SHP77 treated with DMSO at 0.1 percent for 48 hours (cell line): ENCODE measurements around the gene OTUD5.
"Not testable (repeated sequence)": the region's sequence is repeated elsewhere in the genome, so short reads cannot be mapped to it uniquely, and the experiment has no call there.

Experiments used
- DNase-seq: peaks from one replicate; lab custom pipeline; 2025; lab: John Stamatoyannopoulos, UW

OTUD5 gene

DNA sequence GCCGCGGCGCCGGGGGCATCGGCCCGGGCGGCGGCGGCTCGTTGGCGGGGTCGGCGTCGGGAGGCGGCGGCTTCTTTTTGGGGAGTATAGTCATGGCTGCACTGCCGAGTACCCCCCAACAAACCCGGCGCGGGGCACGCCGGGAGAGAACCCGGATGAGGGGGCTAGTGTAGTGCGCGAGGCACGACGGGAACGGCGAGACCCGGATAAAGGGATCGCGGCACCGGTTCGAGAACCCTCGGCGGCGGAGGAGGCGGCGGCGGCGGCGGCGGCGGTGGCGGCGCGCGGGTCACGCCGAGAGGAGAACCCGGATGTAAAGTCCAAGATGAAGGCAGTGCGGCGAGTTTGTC lies at the start of gene OTUD5:
Gene OTUD5, minus strand, starts transcription at position 131 of the 350 bp plus-strand sequence. Its CDS starts 37 bp downstream, at position 94.
- no peak for DNase-seq

- no peak for DNase-seq
These were observed 46.3 kb upstream of the OTUD5 start for GRCh38 chrX:49003696-49004095.

DNA sequence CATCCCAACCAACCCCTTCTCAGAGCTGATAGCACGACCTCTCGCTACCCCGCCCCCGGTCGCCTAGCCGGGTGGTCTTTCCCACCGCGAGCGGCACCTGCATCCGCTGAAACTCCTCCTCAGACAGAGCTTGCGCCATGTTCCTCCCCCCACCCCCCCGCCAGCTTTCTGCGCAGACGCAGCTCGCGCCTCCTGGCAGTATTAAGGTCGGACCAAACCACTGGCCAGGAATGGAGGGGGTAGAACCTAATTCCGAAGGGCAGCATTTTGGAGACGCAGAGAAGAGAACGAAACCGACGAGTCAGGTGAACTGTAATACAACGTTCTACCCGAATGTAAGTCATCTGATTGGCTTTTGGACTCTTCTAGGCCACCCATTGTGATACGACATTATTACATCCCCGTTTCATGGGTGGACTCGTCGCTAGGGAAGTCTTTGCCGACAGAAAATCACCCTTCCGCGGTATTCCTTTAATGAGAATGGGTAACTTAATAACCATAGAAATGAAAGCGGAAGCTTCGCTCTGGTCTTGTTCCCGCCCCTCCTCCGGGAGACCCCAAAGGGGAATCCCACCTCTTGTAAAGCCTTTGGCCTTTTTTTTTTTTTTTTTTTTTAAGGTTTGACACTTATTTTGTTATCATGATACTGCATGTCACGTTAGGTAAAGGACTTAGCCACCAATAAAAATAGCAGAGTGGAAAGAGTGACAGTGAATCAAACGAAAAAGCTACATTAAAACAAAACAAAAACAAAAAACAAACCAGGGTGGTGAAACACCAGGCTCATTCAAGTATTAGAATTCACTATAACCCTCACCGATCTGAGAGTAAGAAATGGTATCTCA lies 44.9 kb upstream of the OTUD5 start, which contains the start of gene GRIPAP1:
Gene GRIPAP1, minus strand, starts transcription at position 174 of the 845 bp plus-strand sequence. Its CDS starts 35 bp downstream, at position 139.
- DNase-seq, result peak; percentile 68

- no peak for DNase-seq
These were observed 44.2 kb upstream of the OTUD5 start for GRCh38 chrX:49001521-49002090.

DNA sequence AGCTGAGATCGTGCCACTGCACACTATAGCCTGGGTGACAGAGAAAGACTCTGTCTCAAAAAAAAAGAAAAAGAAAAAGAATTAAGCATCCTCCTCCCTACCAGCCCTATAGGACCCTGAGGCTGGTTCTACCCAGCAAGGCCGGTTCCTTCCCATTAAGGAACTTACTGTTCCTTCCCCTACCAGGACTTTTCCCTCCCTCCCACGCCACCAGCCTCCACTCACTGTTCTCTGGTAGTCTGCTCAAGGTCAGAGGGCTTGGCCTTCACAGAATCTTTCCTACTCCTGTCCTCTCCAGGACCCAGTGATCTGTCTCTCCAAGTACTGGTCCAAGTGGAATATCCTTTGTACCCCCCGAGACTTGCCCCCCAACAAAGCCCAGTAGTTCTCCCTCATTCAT lies 43.2 kb upstream of the OTUD5 start:
- no peak for DNase-seq

DNA sequence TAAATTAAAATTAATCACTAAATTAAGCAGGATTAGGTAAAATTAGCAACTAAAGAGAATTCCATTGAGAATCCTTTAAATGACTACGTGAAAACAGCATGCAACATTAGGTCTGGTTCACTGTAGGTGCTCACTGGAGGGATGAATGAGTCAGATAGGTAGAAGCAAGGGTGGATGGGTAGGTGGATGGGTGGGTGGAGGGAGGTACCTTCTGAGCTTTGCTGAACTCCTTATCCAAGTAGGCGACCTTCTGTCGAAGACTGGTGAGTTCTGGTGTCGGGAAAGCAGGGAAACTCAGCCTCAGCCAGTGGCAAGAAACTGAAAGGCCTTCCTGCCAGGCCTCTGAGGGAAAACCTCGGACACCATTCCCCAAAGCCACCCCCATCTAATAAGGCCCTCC lies 41.6 kb upstream of the OTUD5 start:
- DNase-seq, result no peak

DNA sequence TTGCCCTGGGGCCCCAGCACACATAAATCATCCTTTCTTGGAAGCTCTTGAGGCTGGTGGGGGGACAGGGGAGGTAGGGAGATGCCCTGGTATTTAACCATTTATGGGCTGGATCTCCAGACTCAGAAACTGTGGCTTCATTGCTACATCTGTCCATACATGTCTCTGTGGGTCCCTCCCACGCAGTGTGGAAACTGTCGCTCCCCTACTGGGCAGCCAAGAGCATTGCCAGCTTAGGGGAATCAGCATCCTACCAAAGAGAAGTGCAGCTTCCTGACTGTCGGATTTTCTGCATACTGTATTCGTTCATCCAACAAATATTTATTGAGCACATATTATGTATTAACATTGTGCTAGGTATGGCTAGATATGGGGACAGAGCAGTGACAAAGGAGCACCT lies 41.0 kb upstream of the OTUD5 start:
- no peak for DNase-seq

DNA sequence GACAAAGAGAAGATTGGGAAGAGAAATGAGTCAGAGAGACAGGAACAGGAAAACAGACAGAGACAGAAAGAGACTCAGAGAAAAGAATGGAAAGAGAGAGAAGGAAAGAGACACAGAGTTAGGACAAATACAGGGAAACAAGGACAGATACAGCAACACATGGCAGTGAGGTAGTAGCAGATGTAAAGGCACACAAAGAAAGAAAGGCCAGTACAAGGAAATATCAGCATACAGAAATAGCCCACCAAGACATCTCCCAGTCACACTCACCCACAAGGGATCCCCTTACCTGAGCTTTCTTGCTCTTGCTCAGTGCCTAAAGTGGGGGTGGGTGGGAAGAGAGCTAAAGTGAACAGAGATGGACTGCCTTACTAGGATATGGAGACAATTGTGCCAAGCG lies 40.5 kb upstream of the OTUD5 start:
- no peak for DNase-seq

DNA sequence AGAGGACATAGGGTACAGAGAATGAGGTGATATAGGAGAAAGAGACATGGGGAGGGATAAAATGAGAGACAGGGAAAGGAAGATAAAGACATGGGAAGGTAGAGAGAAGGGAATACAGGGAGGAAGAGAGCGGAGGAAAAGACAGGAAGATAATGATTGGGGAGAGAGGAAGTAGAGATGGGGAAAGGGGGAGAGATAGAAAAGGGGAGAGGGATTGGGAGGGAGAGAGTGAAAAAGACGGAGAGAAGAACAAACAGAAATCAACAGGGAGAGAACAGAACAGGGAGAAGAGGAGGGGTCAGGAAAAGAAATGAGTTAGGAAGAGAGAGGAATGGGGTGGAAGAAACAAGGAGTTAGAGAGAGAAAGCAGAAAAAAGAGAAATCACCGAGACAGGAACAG lies 40.0 kb upstream of the OTUD5 start:
- DNase-seq, result no peak

- no peak for DNase-seq
These were observed 39.6 kb upstream of the OTUD5 start for GRCh38 chrX:48996969-48997368.

DNA sequence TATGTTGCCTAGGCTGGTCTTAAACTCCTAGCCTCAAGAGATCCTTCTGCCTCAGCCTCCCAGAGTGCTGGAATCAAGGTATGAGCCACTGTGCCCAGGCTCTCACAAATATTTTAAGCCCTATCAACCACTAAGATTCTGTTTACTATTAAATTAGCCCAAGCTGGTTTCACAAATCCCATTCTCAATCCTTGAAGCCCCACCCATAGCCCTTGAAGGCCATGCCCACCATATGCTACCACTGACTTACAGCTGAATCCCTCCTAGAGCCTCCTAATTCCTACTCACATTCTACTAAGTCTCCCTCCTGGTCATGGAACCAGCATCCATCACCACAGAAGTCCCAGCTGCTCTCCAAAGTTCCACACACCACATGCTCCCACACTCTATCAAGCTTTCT lies 34.9 kb upstream of the OTUD5 start:
- no peak for DNase-seq

DNA sequence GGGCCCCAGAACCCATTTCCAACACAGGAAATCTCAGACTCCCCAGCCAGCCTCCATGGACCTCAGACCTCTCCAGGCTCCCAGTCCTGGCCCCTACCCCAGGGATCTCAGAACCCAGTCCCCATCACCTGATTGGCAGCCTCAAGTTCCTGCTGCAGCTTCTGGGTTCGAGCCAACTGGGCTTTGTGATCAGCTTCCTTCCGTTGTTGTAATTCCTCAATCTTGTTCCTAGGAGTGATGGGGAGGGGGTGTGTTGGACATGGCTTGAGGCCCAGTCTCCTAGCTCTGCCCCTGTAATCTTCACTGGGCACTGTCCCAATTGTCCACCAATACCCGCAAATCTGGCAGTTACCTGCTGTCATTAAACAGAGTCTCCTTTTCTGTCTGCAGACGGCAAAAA lies 32.1 kb upstream of the OTUD5 start:
- no peak for DNase-seq

DNA sequence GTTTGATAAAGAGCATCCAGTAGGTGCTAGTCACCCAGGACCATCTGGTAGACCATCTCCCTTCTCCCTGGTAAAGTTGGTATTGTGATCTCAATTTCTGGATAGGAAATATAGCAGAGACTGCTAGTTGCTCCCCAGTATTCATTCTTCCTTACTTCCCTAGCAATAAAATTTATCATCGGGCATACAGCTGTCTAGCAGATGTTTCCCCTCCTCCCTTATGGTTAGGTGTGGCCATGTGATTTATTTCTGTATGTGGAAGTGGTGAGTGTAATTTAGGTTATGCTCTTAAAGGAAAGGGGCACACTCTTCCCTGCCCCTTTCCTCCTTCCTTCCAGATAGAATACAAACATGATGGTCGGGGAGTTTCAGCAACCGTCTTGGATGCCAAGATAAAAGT lies 26.5 kb upstream of the OTUD5 start:
- DNase-seq, result no peak

GRCh38 chrX:48983081-48983480 lies 25.7 kb upstream of the OTUD5 start:
- DNase-seq, result no peak

GRCh38 chrX:48981178-48981577 lies 23.8 kb upstream of the OTUD5 start:
- no peak for DNase-seq

- DNase-seq, result not testable (repeated sequence)
These were observed 22.9 kb upstream of the OTUD5 start for GRCh38 chrX:48980341-48980740.

- no peak for DNase-seq
These were observed 20.8 kb upstream of the OTUD5 start for GRCh38 chrX:48978226-48978625.

DNA sequence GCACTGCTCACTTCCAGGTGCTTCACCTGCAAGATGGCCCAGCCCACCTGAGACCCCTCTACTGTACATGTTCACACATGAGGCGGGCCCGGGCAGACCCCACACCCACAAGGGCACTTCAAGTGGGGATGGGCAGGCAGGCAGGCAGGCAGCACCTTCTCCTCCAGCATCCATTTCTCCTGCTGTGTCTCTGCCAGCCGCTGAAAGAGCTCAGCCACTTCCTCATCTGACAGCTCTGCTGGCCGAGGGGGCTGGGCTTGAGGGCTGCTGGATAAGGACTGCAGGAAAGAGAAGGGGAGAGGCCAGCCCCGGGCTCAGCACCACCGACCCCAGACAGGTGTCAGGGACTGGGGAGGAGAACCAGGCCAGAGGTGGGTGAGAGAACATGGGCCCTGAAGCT lies 18.7 kb upstream of the OTUD5 start:
- DNase-seq, result no peak

DNA sequence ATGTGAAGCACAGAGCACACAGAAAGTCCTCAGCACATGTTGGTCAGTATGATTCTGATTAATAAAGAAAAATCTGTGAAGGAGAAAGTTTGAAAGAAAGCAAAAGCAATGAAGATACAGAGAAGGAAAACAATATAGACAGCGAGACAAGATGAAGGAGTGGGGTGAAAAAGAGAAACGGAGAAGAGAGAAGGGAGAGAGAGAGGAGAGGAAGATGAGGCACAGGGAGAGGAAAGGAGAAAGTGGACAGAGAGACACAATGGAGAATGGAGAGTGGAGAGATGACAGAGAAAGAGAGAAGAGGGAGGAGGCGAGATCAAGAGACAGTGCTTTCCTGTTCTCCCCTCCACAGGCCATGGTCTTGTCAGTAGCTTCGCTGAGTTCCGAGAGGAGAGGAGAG lies 18.1 kb upstream of the OTUD5 start:
- DNase-seq, result no peak

- DNase-seq, result no peak
These were observed 17.6 kb upstream of the OTUD5 start for GRCh38 chrX:48975041-48975440.

- no peak for DNase-seq
These were observed 17.2 kb upstream of the OTUD5 start for GRCh38 chrX:48974574-48974973.

DNA sequence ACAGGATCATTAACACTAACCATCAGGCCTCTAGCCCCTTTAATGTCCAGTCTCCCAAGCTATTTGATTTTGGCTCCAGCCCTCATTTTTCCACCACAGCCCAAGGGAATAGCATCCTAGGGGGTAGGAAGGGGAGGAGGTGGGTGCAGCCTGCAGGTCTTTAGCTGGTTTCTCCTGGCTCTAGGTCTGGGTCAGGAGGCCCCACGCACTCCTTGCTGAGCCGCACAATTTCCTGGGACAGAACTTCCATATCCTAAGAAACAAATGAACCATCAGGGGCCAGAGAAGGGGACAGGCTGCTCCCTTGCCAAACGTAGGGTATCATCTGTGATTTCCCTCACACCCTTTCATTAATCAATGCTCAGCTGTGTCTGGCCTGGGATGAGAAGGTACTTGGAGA lies 16.6 kb upstream of the OTUD5 start:
- DNase-seq, result no peak

GRCh38 chrX:48972220-48973164 lies 15.1 kb upstream of the OTUD5 start:
- DNase-seq, result no peak
